ENCODE measurements around the gene EPC2.

GRCh38 chr2:148764815-148765214, 120.3 kb downstream of the EPC2 start:
- TF ChIP-seq, protein P1, sequence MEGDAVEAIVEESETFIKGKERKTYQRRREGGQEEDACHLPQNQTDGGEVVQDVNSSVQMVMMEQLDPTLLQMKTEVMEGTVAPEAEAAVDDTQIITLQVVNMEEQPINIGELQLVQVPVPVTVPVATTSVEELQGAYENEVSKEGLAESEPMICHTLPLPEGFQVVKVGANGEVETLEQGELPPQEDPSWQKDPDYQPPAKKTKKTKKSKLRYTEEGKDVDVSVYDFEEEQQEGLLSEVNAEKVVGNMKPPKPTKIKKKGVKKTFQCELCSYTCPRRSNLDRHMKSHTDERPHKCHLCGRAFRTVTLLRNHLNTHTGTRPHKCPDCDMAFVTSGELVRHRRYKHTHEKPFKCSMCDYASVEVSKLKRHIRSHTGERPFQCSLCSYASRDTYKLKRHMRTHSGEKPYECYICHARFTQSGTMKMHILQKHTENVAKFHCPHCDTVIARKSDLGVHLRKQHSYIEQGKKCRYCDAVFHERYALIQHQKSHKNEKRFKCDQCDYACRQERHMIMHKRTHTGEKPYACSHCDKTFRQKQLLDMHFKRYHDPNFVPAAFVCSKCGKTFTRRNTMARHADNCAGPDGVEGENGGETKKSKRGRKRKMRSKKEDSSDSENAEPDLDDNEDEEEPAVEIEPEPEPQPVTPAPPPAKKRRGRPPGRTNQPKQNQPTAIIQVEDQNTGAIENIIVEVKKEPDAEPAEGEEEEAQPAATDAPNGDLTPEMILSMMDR (conservative IDR thresholded peaks at IDR 0.05; ENCODE audit: low read length): no peak
- TF ChIP-seq EZH2phosphoT487 (IDR thresholded peaks at IDR 0.05; ENCODE audit: borderline replicate concordance, low read depth, low read length): no peak
